DMS 273 treated with DMSO at 0.1 percent for 48 hours (cell line): ENCODE measurements around the gene FERD3L.

Experiments
- DNase-seq: peaks from one replicate; lab custom pipeline; 2025; lab: John Stamatoyannopoulos, UW

Gene FERD3L

GRCh38 chr7:19117091-19117869 lies 27.9 kb downstream of the FERD3L start, which contains the start of gene TWIST1:
TSS of gene TWIST1 (minus strand) at chr7:19117636. CDS start at chr7:19117321, 315 bp downstream.
- peak; percentile 54 for DNase-seq

- no peak for DNase-seq
Measured at GRCh38 chr7:19116121-19117090, 28.8 kb downstream of the FERD3L start.

- DNase-seq, result no peak
Measured at GRCh38 chr7:19114551-19114855, 30.7 kb downstream of the FERD3L start.

GRCh38 chr7:19113855-19114550 lies 31.2 kb downstream of the FERD3L start:
- no peak for DNase-seq

GRCh38 chr7:19113002-19113350 lies 32.2 kb downstream of the FERD3L start:
- no peak for DNase-seq

DNA sequence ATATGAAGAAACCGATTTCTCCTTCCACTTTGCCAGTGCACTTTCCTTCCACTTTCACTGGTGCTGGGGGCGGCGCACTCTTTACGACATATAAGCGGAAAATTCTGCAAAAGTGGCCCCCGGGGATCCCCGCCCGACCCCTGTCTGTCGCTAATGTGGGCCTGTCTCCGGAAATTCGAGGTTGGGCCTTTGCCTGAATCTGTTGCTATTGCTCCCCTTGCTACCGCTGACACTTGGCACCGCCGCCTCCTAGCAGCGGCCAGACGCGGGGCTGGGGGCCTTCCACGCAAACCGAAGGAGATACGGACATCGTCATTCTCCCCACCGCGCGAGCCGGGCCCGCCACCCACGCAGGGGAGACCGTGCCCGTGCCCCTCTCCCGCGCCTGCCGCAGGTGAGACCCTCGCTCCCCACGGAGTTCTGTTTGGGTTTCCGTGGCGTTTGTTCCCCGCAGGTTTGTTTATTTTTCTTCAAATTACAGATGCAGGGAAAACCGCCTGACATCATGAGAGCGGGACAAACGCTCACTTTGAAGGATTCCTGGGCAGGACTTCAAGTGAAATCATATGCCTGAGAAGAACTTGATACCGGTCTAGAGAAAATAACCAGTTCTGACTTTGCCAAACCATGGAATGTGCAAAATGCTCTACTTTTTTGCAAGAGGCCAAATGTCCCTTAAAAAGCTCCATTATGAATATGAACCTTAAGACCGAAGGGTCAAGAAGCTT lies 32.8 kb downstream of the FERD3L start:
- no peak for DNase-seq

DNA sequence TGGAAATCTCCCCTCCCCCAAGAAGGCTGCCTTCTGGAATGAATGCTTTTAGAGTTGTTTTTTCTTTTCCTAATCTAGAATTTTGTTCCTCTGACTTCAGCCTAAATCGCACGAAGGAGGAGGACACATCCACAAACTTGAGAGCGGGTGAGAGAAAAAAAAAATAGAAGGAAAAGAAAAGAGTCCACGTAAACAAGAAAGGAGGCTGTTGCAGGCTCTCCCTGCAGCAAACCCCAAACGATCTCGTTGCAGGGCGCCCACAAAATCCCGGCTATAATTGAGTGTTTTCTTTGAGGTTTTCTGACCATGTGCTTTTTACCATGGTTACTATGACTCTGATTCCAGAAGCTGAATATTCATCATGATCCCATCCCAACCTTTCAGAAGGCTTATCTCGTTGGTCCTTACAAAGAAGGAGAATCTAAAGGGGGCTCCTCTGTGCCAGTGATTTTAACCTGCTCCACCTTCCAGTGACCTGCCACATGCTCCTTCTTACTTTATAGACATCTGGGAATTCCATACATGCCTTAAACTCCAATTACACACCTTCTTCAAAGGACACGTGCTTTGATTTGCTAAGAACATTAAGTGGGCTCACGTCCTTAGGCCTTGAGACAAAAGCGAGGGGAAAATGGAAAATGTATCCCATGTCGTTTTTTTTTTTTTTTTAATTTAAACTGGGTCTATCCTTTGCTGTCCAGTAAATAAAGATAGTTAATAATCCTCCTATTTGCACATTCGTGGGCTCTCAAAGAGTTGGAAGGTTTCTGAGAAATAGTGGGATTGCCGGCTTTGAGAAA lies 33.5 kb downstream of the FERD3L start:
- DNase-seq, result no peak

GRCh38 chr7:19110776-19111175 lies 34.4 kb downstream of the FERD3L start:
- DNase-seq, result no peak

GRCh38 chr7:19110026-19110730 lies 35.0 kb downstream of the FERD3L start:
- DNase-seq, result no peak

DNA sequence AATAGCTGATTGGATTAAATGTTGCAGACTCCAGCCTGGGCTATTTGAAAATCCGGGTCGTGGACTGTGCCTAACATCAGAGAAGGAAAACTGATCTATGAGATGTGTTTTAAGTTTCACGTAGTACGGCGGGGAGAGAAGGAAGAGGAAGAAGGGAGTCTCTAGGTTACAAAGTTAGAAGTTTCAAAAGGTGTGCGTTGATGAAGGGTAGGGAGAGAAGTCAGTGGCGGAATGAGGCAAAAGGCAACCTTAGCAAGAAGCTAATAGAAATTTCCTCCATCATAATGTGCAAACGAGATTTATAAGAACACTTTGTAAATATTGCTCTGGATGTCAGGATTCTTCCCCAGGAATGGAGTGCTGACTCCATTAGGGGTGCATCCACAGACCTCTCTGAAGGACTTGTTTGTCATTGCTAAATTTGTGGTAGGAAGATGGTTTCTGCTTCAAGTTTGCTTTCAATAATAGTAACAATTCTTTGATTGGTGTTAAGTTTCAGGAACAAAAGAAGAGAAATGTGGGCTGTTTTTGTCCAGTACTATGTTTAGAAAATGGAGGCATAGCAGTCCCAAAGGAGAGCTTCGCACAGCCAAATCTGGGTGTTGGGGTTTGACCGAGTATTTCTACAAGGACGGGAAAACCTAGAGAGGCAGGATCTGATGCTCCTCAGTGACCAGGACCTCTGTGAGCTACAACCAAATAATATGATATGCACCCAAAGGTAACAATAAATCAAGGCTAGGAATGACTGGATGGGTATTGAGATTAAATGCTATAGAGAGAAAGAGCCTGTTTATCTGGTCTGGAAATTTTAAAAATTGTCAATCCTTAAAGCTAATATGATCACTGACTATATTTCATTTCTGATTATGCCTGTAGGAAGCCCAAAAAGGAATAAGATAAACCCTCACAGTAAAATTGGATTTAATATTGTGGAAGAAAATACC lies 35.9 kb downstream of the FERD3L start:
- DNase-seq, result no peak

DNA sequence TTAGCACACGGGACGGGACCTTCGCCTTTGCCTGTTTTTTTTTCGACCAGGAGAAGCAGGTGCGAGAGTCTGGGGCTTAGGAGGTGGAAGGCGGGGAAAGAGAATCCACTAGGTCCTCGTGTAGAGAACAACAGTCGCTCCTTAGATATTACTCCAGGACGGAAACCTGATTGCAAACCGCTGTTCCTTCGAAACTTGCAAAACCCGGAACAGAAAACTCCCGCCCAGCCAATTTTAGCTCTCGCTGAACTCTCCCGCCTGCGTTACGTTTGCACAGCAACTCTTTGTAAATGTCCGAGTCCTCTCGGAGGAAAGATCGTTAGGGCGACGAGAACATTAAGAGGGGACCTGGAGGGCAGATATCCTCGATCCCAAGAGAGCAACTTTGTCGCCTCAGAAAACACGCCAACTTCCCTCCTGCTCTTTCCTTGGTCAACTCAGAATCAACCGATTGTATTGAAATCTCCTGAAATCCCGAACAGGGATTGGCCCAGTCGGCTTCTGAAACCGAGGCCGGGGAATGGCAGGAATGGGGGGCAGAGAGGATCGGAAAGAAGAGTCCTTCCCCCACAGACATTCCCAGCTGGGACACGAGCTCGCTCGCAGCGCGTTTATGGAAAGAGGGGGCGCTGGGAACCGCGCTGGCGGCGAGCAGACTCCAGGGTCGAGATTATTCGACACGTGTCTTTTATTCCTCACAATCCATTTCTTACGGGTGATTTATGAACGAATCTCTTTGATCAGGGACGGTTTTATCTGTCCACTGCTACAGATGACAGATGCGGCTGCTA lies 37.7 kb downstream of the FERD3L start:
- no peak for DNase-seq

- DNase-seq, result no peak
Measured at GRCh38 chr7:19107081-19107355, 38.2 kb downstream of the FERD3L start.

DNA sequence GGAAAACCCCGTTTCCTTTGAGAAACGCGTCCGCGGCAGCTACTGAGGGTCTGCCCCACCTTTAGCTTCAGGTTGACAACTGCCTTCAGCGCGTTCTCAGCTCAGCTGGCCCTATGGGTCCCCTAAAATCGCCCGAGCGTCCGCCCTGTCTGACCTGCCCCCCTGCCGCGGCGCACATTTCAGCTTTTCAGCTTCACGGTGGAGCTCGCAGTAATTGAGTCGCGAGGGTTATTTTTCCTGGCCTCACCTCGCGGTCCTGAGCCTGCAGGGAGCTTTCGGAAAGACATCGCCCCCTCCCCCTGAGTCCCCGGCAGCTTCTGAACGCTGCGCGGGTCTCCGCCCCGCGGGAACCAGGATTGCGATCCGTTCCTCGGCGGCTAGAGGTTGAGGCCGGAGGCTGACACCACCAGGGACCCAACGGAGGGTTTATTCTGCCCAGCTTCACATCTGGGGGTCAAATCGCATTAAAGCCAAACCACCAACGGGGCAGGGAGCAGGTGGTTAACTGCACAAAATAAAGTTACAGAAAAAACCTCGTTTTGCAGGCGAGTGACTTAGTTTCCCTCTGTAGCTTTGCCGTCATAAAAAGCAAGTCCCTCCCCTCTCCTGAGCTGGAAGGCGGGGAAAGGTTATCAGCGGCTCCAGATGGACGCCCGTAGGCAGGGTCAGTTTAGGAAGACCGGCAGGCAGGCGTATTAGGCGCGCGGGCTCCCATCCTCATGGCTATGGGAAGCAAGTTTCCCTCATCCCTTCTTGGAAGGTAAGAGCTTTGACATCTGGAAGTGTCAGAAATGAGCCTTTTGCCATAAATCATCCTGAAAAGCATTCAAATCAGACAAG lies 38.8 kb downstream of the FERD3L start:
- no peak for DNase-seq

DNA sequence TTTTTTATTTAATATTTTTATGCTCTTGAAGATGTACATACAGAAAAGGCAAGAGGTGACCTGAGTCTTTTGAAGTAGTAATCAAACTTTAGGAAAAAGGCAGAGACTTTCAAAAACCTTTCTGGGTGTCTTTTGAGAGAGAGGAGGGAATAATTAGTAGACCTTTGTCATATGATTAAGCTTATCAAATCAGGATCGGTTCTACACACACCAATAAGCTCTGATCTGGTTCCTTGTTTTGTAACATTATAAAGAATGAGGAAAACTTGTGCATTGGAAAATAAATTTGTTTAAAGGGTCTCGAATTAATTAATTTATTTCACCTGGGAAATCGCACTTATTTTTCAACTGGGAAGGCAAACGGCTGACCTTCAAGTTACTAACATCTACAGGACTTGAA lies 39.7 kb downstream of the FERD3L start:
- DNase-seq, result no peak

DNA sequence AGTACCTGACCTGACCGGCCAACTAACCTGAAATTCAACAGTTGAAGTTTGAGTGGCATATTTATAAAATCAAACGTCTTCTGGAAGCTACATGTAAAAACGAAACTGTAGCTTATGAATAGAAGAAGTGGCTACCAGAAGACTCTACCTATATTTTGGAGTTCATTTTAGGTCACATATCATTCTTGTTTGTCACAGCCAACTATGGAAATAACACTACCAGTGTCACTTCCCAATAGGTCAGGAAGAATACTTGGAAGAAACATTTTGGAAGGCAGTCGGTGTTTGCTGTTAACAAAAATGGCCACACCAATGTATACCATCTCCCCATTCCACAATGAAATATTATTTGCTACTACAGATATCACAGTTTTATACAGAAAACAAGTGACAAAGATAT lies 40.4 kb downstream of the FERD3L start:
- DNase-seq, result no peak

GRCh38 chr7:19102884-19103283 lies 42.3 kb downstream of the FERD3L start:
- no peak for DNase-seq

DNA sequence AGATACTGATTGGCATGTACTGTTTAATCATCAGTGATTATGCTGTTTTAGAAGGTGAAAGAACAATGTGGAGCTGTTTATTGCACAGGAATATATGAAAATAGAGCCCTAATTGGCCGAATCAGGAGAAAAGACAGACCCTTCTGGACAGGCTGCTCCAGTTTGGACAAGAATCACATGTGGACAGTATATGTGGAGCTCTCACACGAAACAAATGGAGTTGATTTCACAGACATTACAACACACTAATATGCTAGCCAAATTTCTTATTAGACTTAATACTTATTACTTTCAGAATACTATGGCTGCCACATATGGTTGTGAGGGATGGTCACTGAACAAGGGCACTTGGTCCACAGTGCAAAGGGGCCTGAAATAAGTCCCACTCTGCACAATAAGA lies 43.3 kb downstream of the FERD3L start:
- no peak for DNase-seq

- no peak for DNase-seq
Measured at GRCh38 chr7:19101472-19101871, 43.7 kb downstream of the FERD3L start.
